Keratinocyte (primary cell): ENCODE measurements around the gene ZNF778. TPM values are rescaled to one million over a fixed set of nuclear protein-coding genes. Genes with fewer than 3 reads are reported as not detected.
A peak's percentile ranks its signal among the peaks of the same experiment; 100 is the strongest.

Experiments
- DNase-seq: peaks from one replicate; pipeline ENCODE4 v3.0.0-alpha.2; 2011; ENCODE audit warnings: low read depth, missing footprints, low spot score
- FAIRE-seq: peaks from 2 replicates; lab custom pipeline; 2011; peaks lifted over from hg19 to GRCh38; lab: Jason Lieb, UNC
- H2AFZ ChIP-seq: 2 replicates; pipeline ENCODE4 v1.6.0; 2012; ENCODE audit warnings: low read length, control low read depth, inconsistent platforms; ENCODE audit not compliant: control insufficient read depth
- H3K27ac ChIP-seq: 2 replicates; pipeline ENCODE4 v1.5.1; 2011; ENCODE audit warnings: low read length; ENCODE audit not compliant: control insufficient read depth, insufficient read depth
- H3K27me3 ChIP-seq: 3 replicates; pipeline ENCODE4 v1.6.0; 2011; ENCODE audit warnings: low read length; ENCODE audit not compliant: control insufficient read depth, insufficient read depth; ENCODE audit errors: extremely low read depth
- H3K36me3 ChIP-seq, 2 experiments: 2 replicates in 1 of 2; 3 replicates in 1 of 2; pipeline ENCODE4 v1.5.1; 2011; ENCODE audit warnings: low read length in 2 of 2, mild to moderate bottlenecking in 1 of 2; ENCODE audit not compliant: control insufficient read depth in 2 of 2, insufficient read depth in 2 of 2; ENCODE audit errors: extremely low read depth in 1 of 2
- H3K4me1 ChIP-seq: 3 replicates; pipeline ENCODE4 v1.5.1; 2011; ENCODE audit warnings: low read length; ENCODE audit not compliant: control insufficient read depth, insufficient read depth; ENCODE audit errors: extremely low read depth
- H3K4me2 ChIP-seq: 3 replicates; pipeline ENCODE4 v1.6.0; 2011; ENCODE audit warnings: low read depth, low read length; ENCODE audit not compliant: control insufficient read depth, insufficient read depth; ENCODE audit errors: extremely low read depth
- H3K4me3 ChIP-seq, 3 experiments: fragments of 200-600 bp in 1 of 3; sonication (generic) in 1 of 3; 2 replicates in 2 of 3; 3 replicates in 1 of 3; pipeline ENCODE4 v1.5.1; 2011 to 2016; ENCODE audit warnings: low read length in 3 of 3, mild to moderate bottlenecking in 3 of 3, control low read depth in 2 of 3, inconsistent platforms in 1 of 3, low read depth in 1 of 3, mixed read lengths in 1 of 3, mixed run types in 1 of 3, moderate library complexity in 1 of 3; ENCODE audit not compliant: control insufficient read depth in 2 of 3, insufficient read depth in 2 of 3; ENCODE audit errors: extremely low read depth in 1 of 3
- H3K79me2 ChIP-seq: 2 replicates; pipeline ENCODE4 v1.6.0; 2012; ENCODE audit warnings: low read length; ENCODE audit not compliant: control insufficient read depth, insufficient read depth
- H3K9ac ChIP-seq: 3 replicates; pipeline ENCODE4 v1.6.0; 2011; ENCODE audit warnings: low read length; ENCODE audit not compliant: control insufficient read depth, insufficient read depth; ENCODE audit errors: extremely low read depth
- H3K9me1 ChIP-seq: 3 replicates; pipeline ENCODE4 v1.6.0; 2011; ENCODE audit warnings: low read length; ENCODE audit not compliant: control insufficient read depth, insufficient read depth; ENCODE audit errors: extremely low read depth
- H3K9me3 ChIP-seq: 2 replicates; pipeline ENCODE4 v1.5.1; 2012; ENCODE audit warnings: low read depth, low read length; ENCODE audit not compliant: control insufficient read depth
- H4K20me1 ChIP-seq: 3 replicates; pipeline ENCODE4 v1.6.0; 2011; ENCODE audit warnings: low read length; ENCODE audit not compliant: control insufficient read depth, insufficient read depth; ENCODE audit errors: extremely low read depth
- EZH2 ChIP-seq: IDR thresholded peaks from one replicate; pipeline ENCODE4 v1.6.1; 2012; ENCODE audit warnings: inconsistent platforms, mild to moderate bottlenecking, low read length, moderate library complexity
- dilution Hi-C: fragments of 300-500 bp; cut with MboI; formaldehyde crosslinking; loops from one replicate; pipeline ENCODE4 v1.7.0; 2020; ENCODE audit warnings: low sequenced_read_pairs; ENCODE audit not compliant: extremely low pct_ligation_motif_present
- polyA minus RNA-seq, 3 experiments: library from RNA; depleted of rRNA, polyadenylated mRNA; stranded (reverse); fragments of >200 nt; gene quantifications; 1 replicate in 1 of 3; 2 replicates in 1 of 3; 3 replicates in 1 of 3; pipeline ENCODE4 v1.2.3, GENCODE V29; 2011
- polyA plus RNA-seq, 5 experiments: library from polyadenylated mRNA; depleted of rRNA in 3 of 5; stranded (reverse) in 3 of 5; stranded (forward) in 1 of 5; unstranded in 1 of 5; fragments of >200 nt; gene quantifications; 1 replicate in 1 of 5; 2 replicates in 3 of 5; 3 replicates in 1 of 5; pipeline versions ENCODE4 v1.2.1 to v1.2.3, GENCODE V29; 2011 to 2012; ENCODE audit warnings: missing spikeins in 2 of 5, low read depth in 1 of 5, low replicate concordance in 1 of 5
- TF ChIP-seq, protein P1 (sequence below), 3 experiments: IDR thresholded peaks in 1 of 3; conservative IDR thresholded peaks in 1 of 3; optimal IDR thresholded peaks in 1 of 3; 2 replicates in 2 of 3; 3 replicates in 1 of 3; pipeline versions ENCODE3 to v1.5.1; 2011; ENCODE audit warnings: low read length in 3 of 3, mild to moderate bottlenecking in 3 of 3, moderate library complexity in 2 of 3, control low read depth in 1 of 3, inconsistent platforms in 1 of 3; ENCODE audit not compliant: insufficient read depth in 2 of 3; ENCODE audit errors: extremely low read depth in 1 of 3

Gene ZNF778
- polyA plus RNA-seq, result 5.4 to 6.2 TPM (median 5.9 TPM) in 3 replicates
- 6.5 TPM for polyA plus RNA-seq (2011; ENCODE audit: low read depth)
- 2.5 and 4.1 TPM in 2 replicates for polyA plus RNA-seq (2011; cell fraction: cytosol; rRNA removed)
- polyA plus RNA-seq (2011; cell fraction: nucleus; rRNA removed), result 15.1 and 17.0 TPM in 2 replicates
- polyA plus RNA-seq (2012; ENCODE audit: low replicate concordance), result 3.3 and 3.7 TPM in 2 replicates
- 4.7 to 13.3 TPM (median 7.3 TPM) in 3 replicates for polyA minus RNA-seq
- 12.9 TPM for polyA minus RNA-seq (2011; cell fraction: cytosol; rRNA and poly(A)+ RNA removed)
- 9.6 and 16.0 TPM in 2 replicates for polyA minus RNA-seq (2011; cell fraction: nucleus; rRNA and poly(A)+ RNA removed)

DNA sequence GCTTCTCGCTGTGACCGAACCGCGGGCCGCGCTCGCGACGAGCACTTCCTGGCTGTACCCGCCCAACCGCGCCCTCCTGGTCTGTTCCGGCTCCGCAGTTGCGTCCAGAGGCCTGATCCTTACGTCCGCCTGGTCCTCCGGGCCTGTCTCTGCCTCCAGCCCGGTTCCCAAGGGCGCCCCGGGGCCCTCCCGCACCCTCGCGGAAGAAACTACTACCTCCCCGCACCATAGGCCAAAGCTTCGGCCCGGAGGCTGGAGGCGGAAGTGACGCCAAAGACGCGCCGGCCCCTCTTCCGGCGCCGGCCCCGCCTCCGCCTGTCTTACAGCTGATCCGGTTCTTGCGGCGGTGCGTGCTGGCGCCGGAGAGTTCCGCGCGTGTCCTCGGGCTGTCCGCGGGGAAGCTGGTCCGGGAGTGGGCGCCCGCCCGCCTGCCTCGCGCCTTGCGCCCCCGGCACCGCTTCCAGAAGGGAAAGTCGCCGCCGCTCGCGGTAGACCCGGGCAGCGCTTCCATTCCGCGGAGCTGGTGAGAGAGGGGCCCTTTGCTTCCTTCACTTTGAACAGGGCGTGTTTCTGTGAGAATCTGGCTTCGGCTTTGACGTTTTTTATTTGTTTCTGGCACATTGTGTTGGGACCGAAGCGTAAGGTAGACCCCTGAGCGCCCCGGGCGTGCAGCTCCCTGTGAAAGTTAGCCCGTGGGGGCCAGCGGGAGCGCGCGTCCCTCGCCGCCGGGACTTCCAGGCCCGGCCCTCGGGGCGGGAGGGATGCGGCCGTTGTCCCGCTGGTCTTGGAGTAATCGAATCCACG, at the start of gene ZNF778:
ZNF778 (plus strand) TSS at position 316 of the 804 bp plus-strand sequence. CDS start 3,425 bp downstream, outside the sequence.
- DNase-seq, result peak; percentile 46
- Histone ChIP-seq H3K9me1 (no peaks in the 10 kb centered on the region), H3K27ac (peak within 1 kb of the TSS; percentile 89), H3K4me3 (peak within 1 kb of the TSS; percentile 94 to 96 (median 95)), H4K20me1 (no peaks in the 10 kb centered on the region), H3K4me1 (peaks cover 9% of the 10 kb centered on the region), H3K4me2 (peak within 1 kb of the TSS; percentile 98), H3K79me2 (peaks cover 18% of the 10 kb centered on the region), H3K9ac (peak within 1 kb of the TSS; percentile 97), H3K27me3 (no peaks in the 10 kb centered on the region), H3K9me3 (no peaks in the 10 kb centered on the region), H2AFZ (peak within 1 kb of the TSS; percentile 92), H3K36me3 (peaks cover 7 to 17% of the 10 kb centered on the region in 2 experiments)
- no peak for FAIRE-seq
- TF ChIP-seq, protein P1, sequence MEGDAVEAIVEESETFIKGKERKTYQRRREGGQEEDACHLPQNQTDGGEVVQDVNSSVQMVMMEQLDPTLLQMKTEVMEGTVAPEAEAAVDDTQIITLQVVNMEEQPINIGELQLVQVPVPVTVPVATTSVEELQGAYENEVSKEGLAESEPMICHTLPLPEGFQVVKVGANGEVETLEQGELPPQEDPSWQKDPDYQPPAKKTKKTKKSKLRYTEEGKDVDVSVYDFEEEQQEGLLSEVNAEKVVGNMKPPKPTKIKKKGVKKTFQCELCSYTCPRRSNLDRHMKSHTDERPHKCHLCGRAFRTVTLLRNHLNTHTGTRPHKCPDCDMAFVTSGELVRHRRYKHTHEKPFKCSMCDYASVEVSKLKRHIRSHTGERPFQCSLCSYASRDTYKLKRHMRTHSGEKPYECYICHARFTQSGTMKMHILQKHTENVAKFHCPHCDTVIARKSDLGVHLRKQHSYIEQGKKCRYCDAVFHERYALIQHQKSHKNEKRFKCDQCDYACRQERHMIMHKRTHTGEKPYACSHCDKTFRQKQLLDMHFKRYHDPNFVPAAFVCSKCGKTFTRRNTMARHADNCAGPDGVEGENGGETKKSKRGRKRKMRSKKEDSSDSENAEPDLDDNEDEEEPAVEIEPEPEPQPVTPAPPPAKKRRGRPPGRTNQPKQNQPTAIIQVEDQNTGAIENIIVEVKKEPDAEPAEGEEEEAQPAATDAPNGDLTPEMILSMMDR (optimal IDR thresholded peaks at IDR 0.05 in 1 of 3, IDR thresholded peaks at IDR 0.05 in 1 of 3, conservative IDR thresholded peaks at IDR 0.05 in 1 of 3; ENCODE audit: extremely low read depth in 1 of 3, insufficient read depth in 2 of 3, low read length in 3 of 3), result no peak
- TF ChIP-seq EZH2, result no peak
- dilution Hi-C loops, result no loop called here

DNA sequence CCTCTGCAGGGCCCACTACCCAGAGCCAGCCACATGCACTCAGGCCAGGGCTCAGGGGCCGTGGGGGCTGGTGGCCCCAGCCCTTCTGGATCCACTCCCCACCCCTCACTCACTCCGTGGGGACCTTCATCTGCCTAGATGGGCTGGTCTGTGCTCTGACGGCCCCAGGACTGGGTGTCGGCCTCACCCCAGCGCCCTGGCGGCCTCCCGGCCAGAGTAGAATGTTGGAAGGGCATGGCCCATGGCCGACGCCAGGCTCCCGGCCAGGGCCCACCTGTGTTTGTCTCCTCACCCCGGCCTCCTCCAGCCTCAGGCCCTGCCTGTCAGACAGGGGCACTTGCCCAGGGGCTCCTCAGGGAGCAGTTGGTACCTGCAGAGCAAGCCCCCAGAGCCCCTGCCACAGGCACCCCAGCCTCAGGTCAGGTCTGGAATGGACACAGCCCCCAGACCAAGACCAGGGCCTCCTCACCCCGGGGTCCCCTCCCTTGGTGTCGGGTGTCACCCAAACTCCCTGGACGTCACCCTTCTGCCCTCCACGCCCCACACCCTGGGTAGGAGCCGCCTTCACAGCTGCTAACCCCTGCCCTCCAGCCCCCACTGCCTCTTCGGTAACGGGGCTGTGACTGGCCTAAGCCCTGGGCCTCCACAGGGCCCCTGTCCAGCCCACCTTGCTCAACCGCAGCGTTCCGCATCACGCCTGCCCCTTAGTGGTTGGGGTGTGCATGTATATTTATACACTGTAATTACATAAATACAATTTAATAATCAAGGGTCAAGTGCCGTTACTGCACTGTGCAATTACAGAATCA, 48.9 kb upstream of the ZNF778 start:
- dilution Hi-C loops, result no loop called here
- no peak overlapping the region for H3K27ac ChIP-seq
- H3K79me2 ChIP-seq, result no peaks in the 10 kb centered on the region
- H3K4me3 ChIP-seq, result no peak overlapping the region
- H3K4me1 ChIP-seq, result peaks cover 7% of the 10 kb centered on the region
- H3K9me1 ChIP-seq, result no peaks in the 10 kb centered on the region
- no peak for DNase-seq
- no peak for FAIRE-seq
- no peak overlapping the region for H3K4me2 ChIP-seq
- H2AFZ ChIP-seq, result no peak overlapping the region
- H3K27me3 ChIP-seq, result peaks cover 57% of the 10 kb centered on the region
- H4K20me1 ChIP-seq, result peaks cover 2% of the 10 kb centered on the region
- H3K36me3 ChIP-seq, result no peaks in the 10 kb centered on the region
- no peaks in the 10 kb centered on the region for H3K9me3 ChIP-seq
- no peak overlapping the region for H3K9ac ChIP-seq
- no peak for TF ChIP-seq EZH2
- TF ChIP-seq, protein P1 (optimal IDR thresholded peaks at IDR 0.05 in 1 of 3, IDR thresholded peaks at IDR 0.05 in 1 of 3, conservative IDR thresholded peaks at IDR 0.05 in 1 of 3; ENCODE audit: extremely low read depth in 1 of 3, insufficient read depth in 2 of 3, low read length in 3 of 3), result peak in 2 of 3 experiments; percentile 10 to 29
